Measurements from ENCODE around the gene RAB19. TPM values are rescaled to one million over a fixed set of nuclear protein-coding genes. Genes with fewer than 3 reads are reported as not detected.

Gene RAB19
- total and polyA plus RNA-seq, 2 of the 13 experiments (the other 11 are each of a cell fraction or from before 2014, with no cell fraction given), result 0.31 TPM; not detected in 1

GRCh38 chr7:140397784-140398750 is 5.8 kb upstream of the RAB19 start, which contains the start of gene SLC37A3 (continued):
- no peak for TF ChIP-seq ATF4 (CRISPR knock-in tag; IDR thresholded peaks at IDR 0.05)
- no peak for TF ChIP-seq TCF7L2 (IDR thresholded peaks at IDR 0.05; ENCODE audit: low read depth, low read length)
- TF ChIP-seq ZNF747 (CRISPR knock-in tag; IDR thresholded peaks at IDR 0.05; ENCODE audit: borderline replicate concordance), result 0 out of 2 replicates have a peak, but pooled peaks have one; percentile 58
- no peak for TF ChIP-seq BCLAF1 (IDR thresholded peaks at IDR 0.05)
- no peak for TF ChIP-seq ZIK1 (CRISPR knock-in tag; IDR thresholded peaks at IDR 0.05; ENCODE audit: borderline replicate concordance, low read depth)
- TF ChIP-seq ZNF30 (CRISPR knock-in tag; IDR thresholded peaks at IDR 0.05), result no peak
- peak; percentile 38; the same call in 1 of the 2 replicates for TF ChIP-seq GMEB2 (CRISPR knock-in tag; IDR thresholded peaks at IDR 0.05; ENCODE audit: low read depth)
- TF ChIP-seq CTCF (CRISPR knock-in tag; IDR thresholded peaks at IDR 0.05), result peak; percentile 16; the same call in 1 of the 2 replicates
- peak; percentile 81 for TF ChIP-seq RBFOX2 (IDR thresholded peaks at IDR 0.05; ENCODE audit: low read depth, low read length)
- TF ChIP-seq TBX2 (CRISPR knock-in tag; IDR thresholded peaks at IDR 0.05; ENCODE audit: borderline replicate concordance), result peak; percentile 46; the same call in 1 of the 2 replicates
- no peak for TF ChIP-seq ATF7 (IDR thresholded peaks at IDR 0.05)
- TF ChIP-seq ATF7 (CRISPR knock-in tag; IDR thresholded peaks at IDR 0.05), result no peak
- no peak for TF ChIP-seq ZNF484 (CRISPR knock-in tag; IDR thresholded peaks at IDR 0.05; ENCODE audit: borderline replicate concordance, low read depth)
- peak; percentile 86 for TF ChIP-seq RAD51 (IDR thresholded peaks at IDR 0.05; ENCODE audit: borderline replicate concordance)
- no peak for TF ChIP-seq NCOA1 (CRISPR knock-in tag; IDR thresholded peaks at IDR 0.05)
- TF ChIP-seq POGZ (CRISPR knock-in tag; IDR thresholded peaks at IDR 0.05), result peak; percentile 58
- TF ChIP-seq ZNF335 (CRISPR knock-in tag; IDR thresholded peaks at IDR 0.05), result no peak
- TF ChIP-seq ZBTB26 (CRISPR knock-in tag; IDR thresholded peaks at IDR 0.05; ENCODE audit: borderline replicate concordance), result no peak
- TF ChIP-seq GABPB1 (CRISPR knock-in tag; IDR thresholded peaks at IDR 0.05), result peak; percentile 95

Data from HepG2 (cell line).